GM10266 (cell line): Measurements from ENCODE around the gene CD164L2.

Source experiments
- DNase-seq: peaks from one replicate; pipeline ENCODE4 v3.0.0; 2012; ENCODE audit errors: extremely low spot score
- TF ChIP-seq, protein P1 (sequence below): IDR thresholded peaks from 2 replicates; pipeline ENCODE4 v1.5.1; 2012; ENCODE audit warnings: mild to moderate bottlenecking, low read depth; ENCODE audit not compliant: control insufficient read depth, insufficient read depth; ENCODE audit errors: missing control alignments

Gene CD164L2

DNA sequence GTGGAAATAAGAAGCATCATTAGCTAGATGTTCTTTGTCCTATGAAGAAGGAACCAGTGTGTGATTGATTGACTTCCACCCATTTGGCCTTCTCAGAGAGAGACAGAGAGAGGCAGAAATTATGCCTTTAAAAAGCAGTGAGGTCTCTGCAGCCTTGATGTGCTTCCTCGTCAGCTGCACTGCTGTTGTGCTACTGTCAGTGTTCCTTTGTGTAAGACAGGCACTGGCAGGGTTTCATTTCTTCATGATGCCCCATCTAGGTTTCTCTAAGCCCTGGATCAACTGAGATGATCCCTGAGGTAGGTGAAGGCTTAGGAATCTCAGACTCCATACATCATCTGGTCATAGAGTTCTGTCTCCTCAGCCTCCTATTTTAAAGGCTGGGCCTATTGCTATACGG is 44.2 kb upstream of the CD164L2 start:
- DNase-seq = no peak
- TF ChIP-seq, protein P1, sequence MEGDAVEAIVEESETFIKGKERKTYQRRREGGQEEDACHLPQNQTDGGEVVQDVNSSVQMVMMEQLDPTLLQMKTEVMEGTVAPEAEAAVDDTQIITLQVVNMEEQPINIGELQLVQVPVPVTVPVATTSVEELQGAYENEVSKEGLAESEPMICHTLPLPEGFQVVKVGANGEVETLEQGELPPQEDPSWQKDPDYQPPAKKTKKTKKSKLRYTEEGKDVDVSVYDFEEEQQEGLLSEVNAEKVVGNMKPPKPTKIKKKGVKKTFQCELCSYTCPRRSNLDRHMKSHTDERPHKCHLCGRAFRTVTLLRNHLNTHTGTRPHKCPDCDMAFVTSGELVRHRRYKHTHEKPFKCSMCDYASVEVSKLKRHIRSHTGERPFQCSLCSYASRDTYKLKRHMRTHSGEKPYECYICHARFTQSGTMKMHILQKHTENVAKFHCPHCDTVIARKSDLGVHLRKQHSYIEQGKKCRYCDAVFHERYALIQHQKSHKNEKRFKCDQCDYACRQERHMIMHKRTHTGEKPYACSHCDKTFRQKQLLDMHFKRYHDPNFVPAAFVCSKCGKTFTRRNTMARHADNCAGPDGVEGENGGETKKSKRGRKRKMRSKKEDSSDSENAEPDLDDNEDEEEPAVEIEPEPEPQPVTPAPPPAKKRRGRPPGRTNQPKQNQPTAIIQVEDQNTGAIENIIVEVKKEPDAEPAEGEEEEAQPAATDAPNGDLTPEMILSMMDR = no peak

DNA sequence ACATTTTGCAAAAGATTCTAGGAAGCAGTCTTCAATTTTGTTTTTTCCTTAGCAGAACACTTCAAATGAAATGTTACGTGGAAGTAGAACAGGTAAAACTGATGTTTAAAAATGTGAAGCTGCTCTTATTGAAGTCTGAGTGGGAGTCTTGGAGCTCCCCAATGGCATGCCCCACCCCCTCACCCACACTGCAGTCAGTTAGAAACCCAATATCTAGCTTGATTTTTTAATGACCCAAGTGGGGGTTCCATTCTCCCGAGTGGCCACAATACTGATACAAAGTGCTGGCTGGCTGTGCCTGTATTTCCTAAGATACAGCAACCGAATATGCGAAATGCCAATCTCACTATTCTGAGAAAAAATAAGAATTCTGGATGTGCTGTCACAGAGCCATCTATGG is 40.6 kb upstream of the CD164L2 start:
- TF ChIP-seq, protein P1 = no peak
- no peak for DNase-seq

DNA sequence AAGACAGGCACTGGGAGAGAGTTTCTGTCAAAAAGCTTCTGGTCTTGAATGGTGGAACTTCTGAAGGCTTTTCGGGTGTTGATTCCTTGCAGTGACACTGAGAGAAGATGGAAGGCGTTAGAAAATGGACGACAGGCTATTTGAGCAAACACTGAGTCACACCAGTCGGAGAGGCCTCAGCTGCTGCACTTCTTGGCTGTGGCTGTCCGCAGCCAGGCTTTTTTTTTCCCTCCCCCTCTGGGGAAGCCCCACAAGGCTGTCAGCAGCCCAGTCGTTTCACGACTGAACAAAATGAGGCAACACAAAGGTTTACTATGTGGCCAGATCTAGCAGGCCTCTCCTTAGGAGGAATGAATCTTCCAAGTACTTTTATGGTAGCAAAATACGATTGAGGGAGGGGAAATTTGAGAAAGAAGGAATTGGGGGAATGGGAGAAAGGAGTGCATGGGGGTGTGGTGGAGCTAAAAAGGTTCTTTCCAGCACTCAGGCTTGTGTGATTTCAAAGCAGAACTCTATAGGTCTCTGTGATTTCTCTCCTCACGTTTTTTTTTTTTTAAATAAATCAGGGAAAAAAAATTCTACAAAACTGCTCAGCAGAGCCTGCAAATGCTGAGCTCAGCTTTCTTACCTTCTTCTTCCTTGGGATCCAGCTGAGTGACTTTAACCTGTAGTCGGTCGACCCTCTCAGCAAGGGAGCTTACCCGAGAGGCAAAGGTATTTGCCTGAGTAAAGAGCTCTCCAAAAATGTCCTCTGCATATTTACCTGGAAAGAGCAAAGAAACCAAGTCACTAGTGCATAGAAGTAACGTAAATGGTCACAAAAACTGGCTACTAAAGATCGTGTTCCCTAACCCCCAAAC is 35.4 kb upstream of the CD164L2 start:
- TF ChIP-seq, protein P1 = no peak
- peak; percentile 77 for DNase-seq

DNA sequence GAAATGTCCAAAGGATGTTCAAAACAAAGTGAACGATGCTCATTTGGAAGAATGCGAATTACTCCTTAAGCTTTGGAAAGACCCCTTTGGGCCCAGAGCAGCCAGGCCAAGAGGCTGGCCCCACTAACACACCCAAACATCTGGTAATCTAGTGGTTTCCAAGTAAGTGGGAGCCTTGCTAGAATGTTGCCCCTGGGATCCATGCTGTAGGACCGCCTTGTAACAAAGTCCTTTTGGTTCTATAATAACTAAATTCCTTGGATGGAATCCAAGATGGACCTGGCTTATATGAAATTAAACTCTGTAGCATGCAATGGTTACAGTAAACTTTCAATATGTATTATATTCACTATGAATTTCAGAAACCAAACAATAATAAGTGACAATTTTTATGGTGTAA is 34.6 kb upstream of the CD164L2 start:
- TF ChIP-seq, protein P1 = no peak
- DNase-seq = no peak

DNA sequence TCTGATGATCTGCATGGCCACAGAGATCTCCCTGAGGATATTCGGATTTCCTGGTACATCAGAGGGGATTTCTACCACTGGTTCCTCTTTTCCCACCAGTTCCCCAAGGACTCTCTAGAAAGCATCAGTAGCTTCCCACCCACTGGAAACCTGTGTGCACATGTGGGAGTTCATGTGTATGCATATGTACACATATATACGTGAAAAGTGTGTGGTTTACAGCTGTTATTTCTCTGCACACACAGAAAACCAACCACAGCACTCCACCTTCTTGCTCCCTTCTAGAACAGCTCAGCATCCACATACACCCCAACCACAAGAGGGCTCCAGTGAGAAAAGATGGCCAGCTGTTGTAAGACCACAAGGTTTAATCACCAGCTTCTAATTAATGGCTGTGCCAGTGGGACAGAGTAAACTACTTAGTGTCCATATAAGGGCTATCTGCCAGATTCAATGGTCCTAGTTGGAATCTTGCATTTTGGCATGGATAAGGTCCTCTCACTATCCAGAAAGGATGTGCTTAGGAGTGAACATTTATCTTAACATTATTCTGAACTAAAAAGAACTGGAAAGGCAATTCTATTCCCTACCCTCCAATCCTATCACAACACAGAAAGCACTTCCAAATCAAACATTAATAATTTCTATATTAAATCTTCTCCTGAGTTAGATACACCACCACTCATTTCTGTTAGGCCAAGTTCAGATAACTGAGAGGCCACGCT is 33.4 kb upstream of the CD164L2 start:
- TF ChIP-seq, protein P1 = peak; percentile 76
- DNase-seq = no peak

DNA sequence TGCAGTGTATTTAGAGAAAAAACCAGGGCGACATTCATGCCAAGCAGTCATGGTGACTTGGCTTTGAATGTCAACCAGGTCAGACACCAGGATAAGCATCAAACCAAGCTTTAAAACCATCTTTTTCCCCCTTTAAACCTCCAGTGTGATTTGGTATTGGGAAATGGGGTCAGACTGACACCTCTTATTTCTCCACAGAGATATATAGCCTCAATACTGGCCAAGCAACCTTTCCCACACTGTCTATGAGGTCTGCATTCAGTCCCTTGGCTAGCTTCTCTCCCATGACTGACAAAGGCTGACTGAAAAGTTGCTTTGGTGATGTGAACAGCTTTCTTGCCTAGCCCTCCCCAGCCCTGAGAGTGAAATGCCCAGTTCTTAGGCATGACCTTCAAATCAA is 31.0 kb upstream of the CD164L2 start:
- TF ChIP-seq, protein P1 = no peak
- DNase-seq = no peak

DNA sequence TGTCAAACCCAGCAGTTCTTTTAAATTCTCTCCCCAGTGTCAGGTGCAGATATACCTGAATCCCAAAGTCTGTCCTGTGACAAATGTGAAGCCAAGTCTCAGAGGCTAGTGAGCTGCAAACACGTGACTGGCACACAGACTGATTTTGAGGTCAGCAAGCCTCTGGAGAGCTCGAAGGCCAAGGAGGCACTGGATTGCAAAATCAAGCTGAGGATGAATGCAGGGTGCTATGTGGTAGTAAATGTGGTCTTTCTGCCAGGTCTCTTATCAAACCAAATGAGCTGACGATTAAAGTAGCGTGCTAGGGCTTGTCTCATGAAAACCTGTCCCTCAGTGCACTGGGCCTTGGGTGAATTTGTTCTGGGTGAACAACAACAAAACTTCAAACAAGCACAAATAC is 29.9 kb upstream of the CD164L2 start:
- no peak for DNase-seq
- TF ChIP-seq, protein P1 = no peak
